ENCODE measurements around the gene SPDYE4.

SPDYE4 gene

GRCh38 chr17:8712698-8713097, 45.6 kb downstream of the SPDYE4 start:
- no peak for DNase-seq (ENCODE audit: low read depth)

GRCh38 chr17:8711291-8711690, 47.1 kb downstream of the SPDYE4 start:
- no peak for DNase-seq (ENCODE audit: low read depth)

GRCh38 chr17:8710813-8711212, 47.5 kb downstream of the SPDYE4 start:
- no peak for DNase-seq (ENCODE audit: low read depth)

GRCh38 chr17:8709006-8709405, 49.3 kb downstream of the SPDYE4 start:
- no peak for DNase-seq (ENCODE audit: low read depth)

DNA sequence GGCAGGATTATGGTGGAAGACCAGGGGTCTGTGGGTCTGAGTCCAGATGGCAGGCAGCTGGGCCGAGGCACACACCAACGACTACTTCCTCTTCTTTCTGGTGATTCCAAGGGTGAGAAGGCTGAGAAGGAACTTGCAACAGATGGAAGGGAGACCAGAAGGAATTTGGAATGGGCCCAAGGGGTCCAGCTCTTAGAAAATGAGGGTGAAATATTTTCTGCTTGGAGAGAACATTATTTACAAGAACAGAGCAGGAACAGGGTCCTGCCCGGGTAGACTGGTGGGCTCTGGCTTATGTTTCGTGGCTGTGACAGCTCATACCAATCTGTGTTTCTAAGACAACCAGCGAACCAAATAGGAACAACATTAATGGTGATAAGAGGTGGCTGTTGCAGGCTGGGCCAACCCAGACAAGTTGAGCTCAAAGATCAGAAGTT, 50.3 kb downstream of the SPDYE4 start:
- DNase-seq (ENCODE audit: low read depth): no peak

GRCh38 chr17:8707332-8708024, 50.9 kb downstream of the SPDYE4 start:
- DNase-seq (ENCODE audit: low read depth): no peak

- no peak for DNase-seq (ENCODE audit: low read depth)
Observed at GRCh38 chr17:8706431-8706830, 51.9 kb downstream of the SPDYE4 start.

DNA sequence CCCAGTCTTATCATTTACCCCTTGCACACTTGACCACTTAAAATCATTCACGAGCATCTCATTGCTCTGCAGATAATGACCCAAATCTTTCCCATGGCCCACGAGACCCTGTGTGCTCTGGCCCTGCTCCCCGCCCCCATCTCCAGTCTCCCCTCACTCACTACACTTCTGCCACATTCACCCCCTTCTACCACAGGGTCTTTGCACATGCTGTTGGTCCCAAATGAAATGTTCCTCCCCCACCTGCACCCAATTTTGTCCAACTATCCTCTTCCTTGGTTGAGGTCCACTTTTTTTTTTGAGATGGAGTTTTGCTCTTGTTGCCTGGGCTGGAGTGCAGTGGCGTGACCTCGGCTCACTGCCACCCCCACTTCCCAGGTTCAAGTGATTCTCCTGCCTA, 52.9 kb downstream of the SPDYE4 start:
- no peak for DNase-seq (ENCODE audit: low read depth)

- DNase-seq (ENCODE audit: low read depth): no peak
Observed at GRCh38 chr17:8703001-8703400, 55.3 kb downstream of the SPDYE4 start.

- DNase-seq (ENCODE audit: low read depth): no peak
Observed at GRCh38 chr17:8701754-8702153, 56.6 kb downstream of the SPDYE4 start.

GRCh38 chr17:8701221-8701620, 57.1 kb downstream of the SPDYE4 start:
- DNase-seq (ENCODE audit: low read depth): no peak

All from HS-27A (cell line).